Activated CD8-positive, alpha-beta memory T cell treated with anti-CD3 and anti-CD28 coated beads for 24 hours (primary cell): ENCODE results near the gene CCIN.

Experiments used
- DNase-seq: peaks from one replicate; pipeline ENCODE4 v3.0.0-alpha.2; 2020

The CCIN gene

DNA sequence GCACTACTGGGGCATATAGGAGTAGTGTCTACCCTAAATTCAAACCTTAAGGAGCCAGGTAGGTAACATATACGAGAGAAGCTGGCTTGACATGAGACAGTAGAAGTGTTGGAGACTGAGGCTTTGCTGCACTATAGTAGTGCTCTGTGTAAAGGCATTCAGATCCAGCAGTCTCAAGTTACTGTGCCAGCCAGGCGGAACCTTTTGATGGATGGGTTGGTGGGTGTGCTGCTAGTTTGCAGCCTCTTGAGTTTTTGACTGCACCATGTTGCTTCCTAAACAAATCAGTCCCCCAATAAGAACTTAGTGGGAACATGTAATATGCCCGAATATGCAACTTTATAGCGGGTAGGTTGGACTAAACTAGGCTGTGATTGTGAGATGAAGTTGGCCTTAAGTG, 23.0 kb downstream of the CCIN start:
- no peak for DNase-seq

DNA sequence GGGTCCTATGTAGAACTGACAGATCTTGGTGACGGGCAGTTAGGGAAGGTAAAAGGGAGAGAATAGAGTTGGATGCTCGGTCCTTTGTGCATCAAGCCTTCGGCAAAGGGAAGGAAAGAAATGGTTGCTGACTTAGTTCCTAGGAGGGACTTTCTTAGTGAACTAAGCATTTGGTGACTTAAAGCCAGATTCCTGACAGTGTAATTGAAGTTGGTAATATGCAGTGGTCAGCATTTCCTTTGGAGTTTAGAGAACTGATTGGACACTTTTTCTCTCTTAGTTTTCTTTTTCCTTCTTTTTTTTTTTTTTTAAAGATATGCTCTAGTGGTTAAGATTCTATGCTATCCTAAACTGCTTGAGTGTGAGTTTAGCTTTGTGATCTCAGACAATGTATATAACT, 23.8 kb downstream of the CCIN start:
- DNase-seq, result no peak

DNA sequence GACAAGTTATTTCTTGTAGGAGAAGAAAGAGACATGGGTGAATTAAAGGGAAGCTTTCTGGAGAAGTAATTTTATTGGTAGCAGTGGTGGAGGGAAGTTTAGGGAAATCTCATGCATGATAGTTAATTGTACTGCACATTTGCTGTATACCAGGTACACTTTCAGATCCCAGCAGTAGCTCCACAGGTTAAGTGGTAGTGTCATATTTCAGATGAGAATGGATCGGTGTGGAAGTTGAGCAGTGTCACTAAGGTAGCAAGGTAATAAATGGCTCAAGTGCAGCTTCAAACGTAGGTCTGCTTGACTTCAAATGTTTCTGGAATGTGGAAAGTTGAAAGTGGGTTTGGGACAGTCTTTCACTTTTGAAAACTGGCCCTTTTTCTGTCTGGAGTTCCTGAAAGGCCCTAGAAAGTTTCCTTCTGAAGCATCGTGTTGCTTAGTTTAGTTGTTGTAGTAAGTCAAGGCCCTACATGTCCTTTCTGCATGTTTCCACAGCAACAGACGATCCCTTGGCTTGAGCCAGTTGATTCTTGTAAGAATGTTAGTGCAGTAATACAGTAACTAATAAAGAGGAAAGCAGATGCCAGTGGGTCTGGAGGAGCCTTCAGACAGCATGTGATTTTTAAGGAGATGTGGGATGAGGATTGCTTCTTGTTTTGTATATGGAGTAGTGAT, 25.3 kb downstream of the CCIN start:
- DNase-seq, result no peak

DNA sequence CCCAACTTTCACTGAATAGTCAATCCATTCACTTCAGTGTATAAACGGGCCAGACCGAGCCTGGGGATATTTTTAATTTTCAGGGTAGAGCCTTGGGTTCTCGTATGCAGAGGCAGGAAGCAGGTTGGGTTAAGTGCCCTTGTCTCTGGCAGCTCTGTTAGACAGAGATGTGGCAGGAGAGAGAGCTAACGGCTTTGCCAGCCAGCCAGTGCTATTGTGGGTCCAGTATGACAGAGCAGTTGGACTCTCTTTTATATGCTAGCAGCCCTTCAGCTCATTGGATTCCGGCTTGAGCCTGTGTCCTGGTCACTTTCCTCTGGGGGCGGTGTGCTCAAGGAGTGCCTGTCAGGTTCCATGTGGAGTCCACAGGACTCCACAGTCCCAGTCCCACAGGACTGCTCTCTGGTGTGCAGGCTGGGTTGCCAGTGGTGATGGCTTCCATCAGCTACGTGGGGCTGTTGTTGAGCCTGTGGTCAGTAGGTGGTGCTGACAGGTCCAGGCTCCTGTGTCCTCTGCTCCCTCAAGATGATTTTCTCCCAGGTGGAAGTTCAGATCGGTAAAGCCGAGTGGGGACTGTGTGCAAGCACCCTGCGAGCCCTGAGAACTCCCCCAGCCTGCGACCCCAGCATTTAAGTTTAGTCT, 35.8 kb downstream of the CCIN start:
- DNase-seq, result no peak

DNA sequence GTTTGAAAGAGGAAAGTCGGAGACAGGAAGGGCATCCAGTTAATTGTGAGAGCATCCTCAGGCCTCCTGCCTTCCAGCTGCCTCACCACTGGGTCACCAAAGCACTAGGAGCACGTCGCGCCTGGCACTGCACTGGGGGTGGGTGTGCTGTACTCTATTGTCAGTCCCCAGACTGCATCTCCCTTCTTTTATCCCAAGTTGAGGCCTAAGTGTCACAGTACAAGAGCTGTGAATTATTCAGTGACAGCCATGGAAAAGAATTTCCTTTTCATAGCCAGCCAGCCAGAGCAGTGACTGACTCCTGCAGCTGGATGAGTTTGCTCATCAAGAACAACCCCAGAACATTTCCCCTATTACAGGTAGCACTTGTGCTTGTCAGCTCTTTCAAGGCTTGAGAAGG, 37.8 kb downstream of the CCIN start:
- no peak for DNase-seq

DNA sequence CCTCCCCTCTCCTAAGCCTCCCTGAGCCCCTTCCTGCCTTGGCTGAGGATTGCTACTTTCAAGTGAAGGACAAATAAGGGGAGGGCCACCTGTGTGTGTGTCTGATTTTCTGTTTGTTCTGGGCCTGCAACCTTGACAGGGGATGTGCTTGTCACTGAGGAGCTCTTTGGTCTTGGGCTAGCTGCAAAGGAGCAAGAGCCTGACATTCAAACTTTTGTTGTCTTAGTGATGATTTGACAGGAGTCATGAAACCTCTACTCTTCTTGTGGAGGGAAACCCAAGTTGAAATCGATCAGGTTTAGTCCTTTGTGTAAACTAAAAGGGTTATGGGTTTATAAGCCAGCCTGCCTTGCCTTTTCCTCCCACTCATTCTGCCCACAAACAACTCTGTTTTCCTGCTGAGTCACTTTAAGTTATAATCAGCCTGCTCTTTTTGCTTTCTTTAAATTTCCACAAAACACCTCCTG, 38.4 kb downstream of the CCIN start:
- DNase-seq, result no peak

DNA sequence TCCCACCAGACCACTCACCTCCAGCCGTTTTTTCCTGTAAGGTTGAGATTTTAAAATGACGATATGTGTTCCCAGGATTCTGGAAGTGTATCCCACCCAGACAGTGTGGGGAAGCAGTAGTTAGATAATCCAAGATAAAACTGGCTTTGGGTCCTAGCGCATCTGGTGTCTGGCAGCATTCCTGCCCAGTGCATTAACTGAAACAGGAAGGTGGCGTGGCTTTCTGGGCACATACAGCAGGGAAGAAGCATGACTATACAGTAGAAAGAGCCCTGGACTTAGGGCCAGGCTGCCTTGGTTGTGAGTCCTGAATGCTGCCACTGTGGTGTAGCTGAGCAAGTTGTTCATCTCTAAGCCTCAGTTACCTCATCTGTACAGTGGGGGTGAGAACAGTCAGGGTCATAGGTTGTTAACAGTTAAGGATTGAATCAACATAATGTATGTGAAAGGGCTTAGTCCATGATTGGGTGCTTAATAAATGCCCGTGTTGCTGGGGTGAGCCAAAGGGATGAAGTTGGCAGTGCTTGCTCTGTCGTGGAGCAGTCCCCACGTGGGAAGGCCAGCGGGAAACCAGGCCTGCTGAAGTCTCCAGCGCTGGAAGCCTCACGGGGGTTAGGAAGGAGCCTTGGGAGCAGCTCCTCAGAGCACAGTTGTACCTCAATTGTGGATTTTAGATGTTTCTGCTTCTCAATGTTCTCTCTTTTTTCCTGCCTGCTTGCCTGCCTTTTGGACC, 39.5 kb downstream of the CCIN start:
- no peak for DNase-seq

DNA sequence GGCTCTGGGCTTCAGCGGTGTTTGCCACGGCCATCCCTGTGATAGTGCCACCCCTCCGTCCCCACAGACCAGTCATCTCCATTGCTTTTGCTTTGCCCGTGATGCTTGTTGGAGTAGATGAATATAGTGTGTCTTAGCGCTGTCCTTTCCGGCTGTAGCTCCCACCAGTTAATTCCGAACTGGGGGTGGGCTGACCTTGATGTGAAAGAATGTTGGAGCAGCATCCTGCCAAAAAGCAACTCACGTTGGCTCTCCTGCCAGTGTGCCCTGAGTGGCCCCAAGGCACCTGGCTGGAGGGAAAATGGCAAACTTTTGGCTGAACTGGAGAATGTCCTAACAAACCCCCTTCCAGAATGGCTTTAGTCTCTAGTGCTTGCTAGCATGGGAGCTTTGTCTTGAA, 41.5 kb downstream of the CCIN start:
- no peak for DNase-seq

DNA sequence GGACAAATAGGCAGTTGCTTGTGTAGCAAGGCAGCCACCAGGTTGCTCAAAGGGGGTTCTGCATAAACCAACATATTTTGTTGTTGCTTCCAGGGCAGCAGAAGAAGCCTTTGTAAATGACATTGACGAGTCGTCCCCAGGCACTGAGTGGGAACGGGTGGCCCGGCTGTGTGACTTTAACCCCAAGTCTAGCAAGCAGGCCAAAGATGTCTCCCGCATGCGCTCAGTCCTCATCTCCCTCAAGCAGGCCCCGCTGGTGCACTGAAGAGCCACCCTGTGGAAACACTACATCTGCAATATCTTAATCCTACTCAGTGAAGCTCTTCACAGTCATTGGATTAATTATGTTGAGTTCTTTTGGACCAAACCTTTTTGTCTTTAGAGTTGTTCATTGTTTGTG, 42.3 kb downstream of the CCIN start:
- DNase-seq, result no peak

DNA sequence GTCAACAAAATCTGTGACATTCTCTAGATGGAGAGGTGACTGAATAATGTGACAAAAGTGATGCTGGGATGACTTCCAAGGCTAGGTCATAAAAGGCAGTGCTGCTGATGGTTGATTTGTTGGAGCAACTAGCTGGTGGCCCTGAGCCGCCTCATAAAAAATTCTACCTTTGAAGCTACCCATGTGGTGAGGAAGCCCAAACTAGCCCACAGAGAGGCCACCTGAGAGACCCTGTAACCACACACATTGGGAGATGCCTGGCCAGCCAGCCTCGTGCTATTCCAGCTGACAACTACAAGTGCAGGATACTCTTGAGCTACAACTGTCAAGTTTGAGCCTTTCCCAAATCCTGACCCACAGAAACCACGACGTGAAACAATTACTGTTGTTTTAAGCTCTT, 44.2 kb downstream of the CCIN start:
- DNase-seq, result no peak

DNA sequence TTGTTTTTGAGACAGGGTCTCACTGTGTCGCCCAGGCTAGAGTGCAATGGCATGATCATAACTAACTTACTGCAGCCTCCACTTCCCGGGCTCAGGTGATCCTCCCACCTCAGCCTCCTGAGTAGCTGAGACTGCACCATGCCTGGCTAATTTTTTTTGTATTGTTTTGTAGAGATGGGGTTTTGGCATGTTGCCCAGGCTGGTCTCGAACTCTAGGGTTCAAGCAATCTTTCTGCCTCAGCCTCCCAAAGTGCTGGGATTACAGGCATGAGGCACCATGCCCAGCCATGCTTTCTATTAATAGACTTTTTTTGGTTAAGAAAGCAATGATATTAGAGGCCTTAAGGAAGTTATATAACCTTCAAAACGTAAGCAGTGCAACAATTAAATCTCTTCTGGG, 44.8 kb downstream of the CCIN start:
- no peak for DNase-seq

DNA sequence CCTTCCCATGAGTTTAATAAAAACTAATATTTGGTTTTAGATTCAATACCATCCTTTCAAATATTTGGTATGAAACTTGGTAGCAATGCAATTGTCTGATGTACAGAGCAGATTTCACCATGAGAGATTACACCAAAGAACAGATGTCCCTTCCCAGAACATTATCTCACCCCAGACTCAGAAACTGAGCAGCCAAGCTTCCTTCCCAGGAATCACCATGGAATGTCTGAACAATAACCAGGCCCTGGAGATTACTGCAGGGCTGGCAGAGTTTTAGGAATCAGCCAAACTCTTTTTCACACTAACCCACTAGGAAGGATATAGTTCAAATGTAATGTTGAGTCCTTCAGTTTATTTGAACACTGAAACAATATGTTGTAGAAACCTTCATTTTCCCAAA, 45.4 kb downstream of the CCIN start:
- no peak for DNase-seq

DNA sequence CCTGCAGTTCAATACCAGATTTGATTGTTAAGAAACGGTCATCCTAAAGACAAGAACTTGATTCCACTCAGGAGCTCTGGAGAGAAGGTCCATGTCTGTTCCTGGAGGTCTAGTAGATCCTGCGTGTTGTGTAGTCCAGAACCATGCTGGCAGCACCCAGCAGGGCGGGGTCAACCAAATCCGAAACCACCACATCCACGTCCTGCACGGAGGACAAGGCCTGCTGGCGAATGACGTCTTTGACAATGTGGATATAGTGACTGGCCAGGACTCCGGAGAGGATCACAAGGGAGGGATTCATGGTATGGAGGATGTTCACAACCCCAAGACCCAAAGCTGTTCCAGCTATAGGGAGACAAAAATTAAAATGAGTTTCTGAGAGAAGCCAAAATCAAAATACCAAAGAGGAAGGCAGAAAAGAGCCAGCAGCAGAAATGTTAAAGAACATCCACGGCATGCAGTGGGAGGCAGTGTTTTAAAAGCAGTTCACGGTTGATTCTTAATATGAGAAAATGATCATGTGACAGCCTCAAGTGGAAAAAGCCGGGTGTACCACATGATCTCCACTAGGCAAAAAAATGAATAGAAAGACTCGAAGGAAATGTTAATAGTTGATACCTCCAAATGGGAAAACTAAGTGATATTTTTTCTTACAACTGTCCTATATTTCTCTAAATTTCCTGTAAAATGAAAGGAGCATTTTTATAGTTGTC, 48.2 kb downstream of the CCIN start:
- DNase-seq, result no peak

DNA sequence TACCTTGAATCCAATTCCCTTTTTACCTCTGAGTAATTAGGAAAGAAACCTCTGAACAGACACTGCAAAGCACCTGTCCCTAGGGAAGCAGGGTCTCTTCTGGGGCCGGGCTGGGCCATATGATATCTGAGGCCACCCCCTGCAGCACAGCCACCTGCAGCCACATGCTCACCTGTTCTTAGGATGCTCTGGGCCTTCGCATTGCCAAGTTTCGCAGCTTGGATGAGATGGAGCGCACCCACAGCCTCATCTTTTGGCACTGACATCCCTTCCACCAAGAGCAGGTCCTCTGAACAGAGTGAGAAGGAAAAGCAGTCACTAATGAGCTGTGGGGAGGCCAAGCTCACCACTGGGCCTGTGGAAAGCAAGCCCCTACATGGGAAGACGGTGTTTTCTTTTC, 48.8 kb downstream of the CCIN start:
- no peak for DNase-seq

DNA sequence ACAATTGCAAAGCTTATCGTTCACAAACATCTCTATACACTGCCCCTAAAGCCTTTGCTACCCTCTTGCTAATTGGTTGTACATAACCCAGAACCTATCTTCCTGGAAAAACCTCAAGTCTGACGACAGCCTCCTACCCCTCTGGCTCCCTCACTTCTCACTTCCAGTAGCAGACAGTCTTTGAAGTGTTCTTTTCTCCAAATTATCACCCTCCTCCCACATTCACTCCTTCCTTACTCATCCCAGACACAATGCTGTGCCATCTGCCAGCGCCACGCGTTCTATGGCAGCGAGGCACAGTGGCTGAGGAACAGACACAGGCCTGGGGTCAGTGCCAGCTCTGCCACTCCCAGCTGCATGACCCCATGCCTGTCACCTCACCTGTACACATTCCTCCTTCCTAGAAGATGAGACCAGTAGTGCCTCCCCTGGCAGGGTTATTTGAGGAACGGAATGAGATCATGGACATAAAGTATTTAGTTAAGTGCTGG, 49.3 kb downstream of the CCIN start:
- DNase-seq, result no peak
